ENCODE measurements around the gene FOXO3. TPM values are rescaled to one million over a fixed set of nuclear protein-coding genes. Genes with fewer than 3 reads are reported as not detected.

FOXO3 gene
- total and polyA plus RNA-seq, 9 donors = 33.4 to 94.8 (median 70.0) TPM

- H3K4me3 ChIP-seq = no peak overlapping the region
- DNase-seq = no peak
- H3K9me3 ChIP-seq = no peaks in the 10 kb centered on the region
- peaks cover 15% of the 10 kb centered on the region for H3K4me1 ChIP-seq (ENCODE audit: insufficient read depth)
- intact Hi-C loops (cut with DNase I) = no loop called here
- TF ChIP-seq POLR2A (IDR thresholded peaks at IDR 0.05) (no peak), CTCF (IDR thresholded peaks at IDR 0.05) (no peak), EP300 (IDR thresholded peaks at IDR 0.05) (no peak)
- H3K36me3 ChIP-seq = no peaks in the 10 kb centered on the region
- no peaks in the 10 kb centered on the region for H3K27me3 ChIP-seq
- no peak overlapping the region for H3K27ac ChIP-seq
- WGBS, 3 donors = 26 to 32% (median 27%) methylated on average over 3 of the region's 3 CpGs
Measured at GRCh38 chr6:108610270-108610839, 49.6 kb downstream of the FOXO3 start.

- no peak for DNase-seq
- TF ChIP-seq POLR2A (IDR thresholded peaks at IDR 0.05) = no peak
- no peak for TF ChIP-seq EP300 (IDR thresholded peaks at IDR 0.05)
- TF ChIP-seq CTCF (IDR thresholded peaks at IDR 0.05) = no peak
- WGBS, 3 donors = 28 to 39% (median 32%) methylated on average over 4 of the region's 4 CpGs
- no peaks in the 10 kb centered on the region for H3K27me3 ChIP-seq
- no peak overlapping the region for H3K27ac ChIP-seq
- intact Hi-C loops (cut with DNase I) = no loop called here
- no peaks in the 10 kb centered on the region for H3K36me3 ChIP-seq
- no peak overlapping the region for H3K4me3 ChIP-seq
- H3K9me3 ChIP-seq = no peaks in the 10 kb centered on the region
- peaks cover 17% of the 10 kb centered on the region for H3K4me1 ChIP-seq (ENCODE audit: insufficient read depth)
Measured at GRCh38 chr6:108610957-108611586, 50.4 kb downstream of the FOXO3 start.

- peaks cover 15% of the 10 kb centered on the region for H3K4me1 ChIP-seq (ENCODE audit: insufficient read depth)
Measured at GRCh38 chr6:108612852-108613251, 52.1 kb downstream of the FOXO3 start.

GRCh38 chr6:108616544-108616943, 55.8 kb downstream of the FOXO3 start:
- no peaks in the 10 kb centered on the region for H3K36me3 ChIP-seq
- H3K4me1 ChIP-seq (ENCODE audit: insufficient read depth) = peaks cover 21% of the 10 kb centered on the region
- 85 to 93% (median 88%) methylated on average over 3 of the region's 3 CpGs for WGBS, 3 donors
- no peaks in the 10 kb centered on the region for H3K9me3 ChIP-seq
- H3K4me3 ChIP-seq = no peak overlapping the region
- H3K27me3 ChIP-seq = no peaks in the 10 kb centered on the region
- DNase-seq = no peak
- intact Hi-C loops (cut with DNase I) = no loop called here
- H3K27ac ChIP-seq = no peak overlapping the region
- no peak for TF ChIP-seq CTCF (IDR thresholded peaks at IDR 0.05)
- no peak for TF ChIP-seq EP300 (IDR thresholded peaks at IDR 0.05)
- TF ChIP-seq POLR2A (IDR thresholded peaks at IDR 0.05) = no peak

More at GRCh38 chr6:108612852-108613251, 52.1 kb downstream of the FOXO3 start:
- Histone ChIP-seq H3K27ac (no peak overlapping the region), H3K4me3 (no peak overlapping the region), H3K36me3 (no peaks in the 10 kb centered on the region), H3K27me3 (no peaks in the 10 kb centered on the region), H3K9me3 (no peaks in the 10 kb centered on the region)
- intact Hi-C loops (cut with DNase I) = no loop called here
- no peak for DNase-seq
- TF ChIP-seq EP300 (IDR thresholded peaks at IDR 0.05) (no peak), POLR2A (IDR thresholded peaks at IDR 0.05) (no peak), CTCF (IDR thresholded peaks at IDR 0.05) (no peak)
